ENCODE measurements around the gene AGPAT2.

AGPAT2 gene

DNA sequence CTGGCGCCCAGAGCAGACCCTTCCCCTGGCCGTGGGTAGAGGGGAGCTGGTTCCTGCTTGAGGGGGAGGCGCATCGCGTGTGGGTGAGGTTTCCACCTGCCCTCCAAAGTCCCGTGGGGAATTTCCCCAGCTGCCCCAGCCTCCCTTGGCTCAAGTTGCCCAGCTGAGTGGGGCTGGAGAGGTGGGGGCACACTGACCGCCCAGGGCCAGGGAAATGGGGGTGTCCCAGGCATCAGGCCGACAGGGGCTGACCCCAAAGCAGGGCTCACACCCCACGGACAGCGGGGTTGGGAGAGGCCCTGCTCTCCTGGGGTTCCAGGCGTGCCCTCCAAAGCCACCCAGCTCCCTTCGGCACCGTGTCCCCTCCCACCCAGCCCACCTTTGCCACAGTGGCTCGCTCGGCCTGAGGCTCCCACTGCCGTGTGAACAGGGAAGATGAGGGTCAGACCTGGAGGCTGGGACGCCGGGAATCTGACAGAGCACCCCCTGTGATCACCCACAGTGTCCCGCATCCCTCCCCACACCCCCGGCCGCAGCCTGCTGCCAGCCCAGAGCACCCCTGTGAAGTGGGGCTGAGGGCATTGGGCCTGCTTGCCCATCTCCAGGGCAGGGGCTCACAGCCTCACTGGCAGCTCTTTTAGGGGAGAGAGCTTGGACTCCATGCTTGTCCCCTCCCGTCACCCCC is 25.5 kb downstream of the AGPAT2 start:
- no peak overlapping the region for H3K27ac ChIP-seq (ENCODE audit: low read length)
- H3K4me3 ChIP-seq (ENCODE audit: low read length) = no peak overlapping the region
- no peaks in the 10 kb centered on the region for H3K4me1 ChIP-seq (ENCODE audit: low read length)
- H3K4me2 ChIP-seq (ENCODE audit: low read length) = no peak overlapping the region
- H3K36me3 ChIP-seq (replicated peaks; ENCODE audit: low read depth, low read length) = no peaks in the 10 kb centered on the region
- no peaks in the 10 kb centered on the region for H4K20me1 ChIP-seq (ENCODE audit: insufficient read depth, low read length)
- TF ChIP-seq EZH2phosphoT487 (IDR thresholded peaks at IDR 0.05; ENCODE audit: low read depth) (no peak), CTCF (IDR thresholded peaks at IDR 0.05; ENCODE audit: low read depth, low read length) (no peak)
- no peaks in the 10 kb centered on the region for H3K79me2 ChIP-seq (ENCODE audit: low read length)
- H3K9ac ChIP-seq (ENCODE audit: low read length) = no peak overlapping the region
- peaks cover 56% of the 10 kb centered on the region for H3K27me3 ChIP-seq (ENCODE audit: low read depth, low read length)
- no peak overlapping the region for H2AFZ ChIP-seq (ENCODE audit: low read depth, low read length)
- H3K9me3 ChIP-seq (ENCODE audit: insufficient read depth, low read length) = no peaks in the 10 kb centered on the region

GRCh38 chr9:136660971-136661550 is 26.2 kb downstream of the AGPAT2 start:
- H4K20me1 ChIP-seq (ENCODE audit: insufficient read depth, low read length) = no peaks in the 10 kb centered on the region
- H3K27me3 ChIP-seq (ENCODE audit: low read depth, low read length) = peaks cover 59% of the 10 kb centered on the region
- H3K27ac ChIP-seq (ENCODE audit: low read length) = no peak overlapping the region
- TF ChIP-seq EZH2phosphoT487 (IDR thresholded peaks at IDR 0.05; ENCODE audit: low read depth) = no peak
- TF ChIP-seq CTCF (IDR thresholded peaks at IDR 0.05; ENCODE audit: low read depth, low read length) = no peak
- no peak overlapping the region for H3K4me2 ChIP-seq (ENCODE audit: low read length)
- H3K9me3 ChIP-seq (ENCODE audit: insufficient read depth, low read length) = no peaks in the 10 kb centered on the region
- H3K79me2 ChIP-seq (ENCODE audit: low read length) = no peaks in the 10 kb centered on the region
- H3K4me1 ChIP-seq (ENCODE audit: low read length) = peaks cover 2% of the 10 kb centered on the region; the same call in 1 of the 2 replicates
- H2AFZ ChIP-seq (ENCODE audit: low read depth, low read length) = no peak overlapping the region
- no peak overlapping the region for H3K4me3 ChIP-seq (ENCODE audit: low read length)
- no peaks in the 10 kb centered on the region for H3K36me3 ChIP-seq (replicated peaks; ENCODE audit: low read depth, low read length)
- H3K9ac ChIP-seq (ENCODE audit: low read length) = no peak overlapping the region

DNA sequence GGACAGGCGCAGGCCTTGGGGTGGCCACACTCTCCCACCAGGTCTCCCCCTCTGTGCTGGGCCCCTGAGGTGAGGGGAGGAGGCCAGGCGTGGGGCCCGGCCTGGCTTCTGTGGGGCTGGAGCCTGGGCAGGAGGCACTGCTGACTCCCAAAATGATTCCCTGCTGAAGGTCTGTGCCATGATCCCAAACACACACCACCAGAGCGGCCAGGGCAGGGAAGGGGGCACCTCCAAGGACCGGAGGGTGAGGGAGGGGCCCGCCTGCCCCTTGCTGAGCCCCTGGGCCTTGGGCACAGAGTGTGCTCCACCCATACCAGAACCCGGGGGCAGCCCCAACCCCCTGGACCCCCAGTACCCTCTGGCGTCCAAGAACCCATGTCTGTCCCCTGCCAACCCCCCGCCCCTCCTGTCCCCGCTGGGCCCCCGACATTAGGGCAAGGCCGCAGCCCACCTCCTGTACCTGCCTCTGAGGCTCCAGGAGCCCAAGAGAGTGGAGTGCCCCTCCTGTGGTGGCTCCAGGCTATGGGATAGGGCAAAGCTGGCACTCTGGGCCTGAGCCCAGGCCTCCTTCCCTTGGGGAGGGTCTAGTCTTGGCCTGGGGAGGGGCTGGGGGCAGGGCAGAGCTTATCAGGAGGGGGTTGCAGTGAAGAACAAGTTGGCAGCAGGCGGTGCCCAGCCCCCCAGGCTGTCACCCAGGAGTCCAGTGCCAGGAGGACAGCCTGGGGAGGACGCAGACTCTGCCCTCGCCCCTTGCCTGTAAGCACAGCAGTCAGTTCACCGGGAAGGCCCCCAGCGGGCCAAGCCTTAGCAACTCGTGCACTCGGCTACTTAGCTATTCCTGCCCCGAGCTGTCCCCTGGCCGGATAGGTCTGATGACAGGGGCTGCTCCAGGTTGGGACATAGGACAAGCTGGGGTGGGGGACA is 27.1 kb downstream of the AGPAT2 start:
- no peak for TF ChIP-seq EZH2phosphoT487 (IDR thresholded peaks at IDR 0.05; ENCODE audit: low read depth)
- no peak for TF ChIP-seq CTCF (IDR thresholded peaks at IDR 0.05; ENCODE audit: low read depth, low read length)
- Histone ChIP-seq H3K4me3 (ENCODE audit: low read length) (no peak overlapping the region), H3K27me3 (ENCODE audit: low read depth, low read length) (peaks cover 59% of the 10 kb centered on the region)

More for the DNA sequence above, 27.1 kb downstream of the AGPAT2 start:
- Histone ChIP-seq H3K9ac (ENCODE audit: low read length) (no peak overlapping the region), H2AFZ (ENCODE audit: low read depth, low read length) (no peak overlapping the region), H3K36me3 (replicated peaks; ENCODE audit: low read depth, low read length) (no peaks in the 10 kb centered on the region), H4K20me1 (ENCODE audit: insufficient read depth, low read length) (no peaks in the 10 kb centered on the region), H3K4me2 (ENCODE audit: low read length) (no peak overlapping the region), H3K79me2 (ENCODE audit: low read length) (no peaks in the 10 kb centered on the region), H3K4me1 (ENCODE audit: low read length) (peaks cover 8% of the 10 kb centered on the region; the same call in 1 of the 2 replicates), H3K9me3 (ENCODE audit: insufficient read depth, low read length) (no peaks in the 10 kb centered on the region), H3K27ac (ENCODE audit: low read length) (no peak overlapping the region)
